IMR-90 (cell line): Measurements from ENCODE around the gene BRF1. TPM values are rescaled to one million over a fixed set of nuclear protein-coding genes. Genes with fewer than 3 reads are reported as not detected.

Experiments
- ATAC-seq: fragments of 200-7000 bp; cut with Tn5 transposase; 2 replicates; pipeline ENCODE4 v1.9.1; 2020; ENCODE audit warnings: low read depth, mild to moderate bottlenecking, moderate library complexity
- BruUV-seq: library from RNA; stranded (reverse); fragments of 400-500 nt; replicated peaks from 2 replicates; lab custom pipeline; 2021; lab: Mats Ljungman, UMichigan
- CTCF ChIA-PET: fragments of 300-600 bp; formaldehyde crosslinking; extraction: SDS; loops from one replicate; lab custom pipeline; 2021; ENCODE audit warnings: antibody characterized with exemption; lab: Yijun Ruan, JAX
- POLR2A ChIA-PET: fragments of 300-600 bp; sonication (Branson Sonifier 250); formaldehyde crosslinking; loops from one replicate; lab custom pipeline; 2022; ENCODE audit warnings: antibody characterized with exemption; ENCODE audit not compliant: unreplicated experiment; lab: Charles Lee
- DNase-seq: peaks from one replicate; pipeline ENCODE4 v3.0.0; 2013
- H2AFZ ChIP-seq: replicated peaks from 2 replicates; pipeline ENCODE3; 2013; ENCODE audit warnings: low read length, mild to moderate bottlenecking; ENCODE audit not compliant: poor library complexity
- H2AK5ac ChIP-seq: 2 replicates; pipeline ENCODE4 v1.6.1; 2013; ENCODE audit warnings: low read depth, low read length, inconsistent platforms
- H2AK9ac ChIP-seq: replicated peaks from 2 replicates; pipeline ENCODE3; 2013; ENCODE audit warnings: mild to moderate bottlenecking, low read depth, low read length, moderate library complexity; ENCODE audit not compliant: poor library complexity
- H2BK120ac ChIP-seq: 2 replicates; pipeline ENCODE4 v1.6.1; 2013; ENCODE audit warnings: low read depth, low read length, inconsistent platforms
- H2BK15ac ChIP-seq: 3 replicates; pipeline ENCODE4 v1.6.1; 2013; ENCODE audit warnings: low read depth, low read length, inconsistent platforms
- H2BK20ac ChIP-seq: 2 replicates; pipeline ENCODE4 v1.6.1; 2013; ENCODE audit warnings: low read depth, mild to moderate bottlenecking, inconsistent platforms, low read length, moderate library complexity
- H2BK5ac ChIP-seq: 2 replicates; pipeline ENCODE4 v1.6.1; 2013; ENCODE audit warnings: mild to moderate bottlenecking, low read depth, low read length, inconsistent platforms; ENCODE audit not compliant: poor library complexity, severe bottlenecking
- H3K14ac ChIP-seq: replicated peaks from 2 replicates; pipeline ENCODE4 v1.6.1; 2013; ENCODE audit warnings: low read depth, low read length, inconsistent platforms
- H3K18ac ChIP-seq: 2 replicates; pipeline ENCODE4 v1.6.1; 2013; ENCODE audit warnings: low read depth, low read length, control low read depth
- H3K23ac ChIP-seq: 2 replicates; pipeline ENCODE4 v1.6.1; 2013; ENCODE audit warnings: low read depth, low read length, inconsistent platforms
- H3K27ac ChIP-seq: 2 replicates; pipeline ENCODE4 v1.5.1; 2013; ENCODE audit warnings: mild to moderate bottlenecking, control low read depth, low read length; ENCODE audit not compliant: insufficient read depth
- H3K27me3 ChIP-seq: 2 replicates; pipeline ENCODE4 v1.6.1; 2013; ENCODE audit warnings: low read length; ENCODE audit not compliant: control insufficient read depth, insufficient read depth
- H3K36me3 ChIP-seq: 2 replicates; pipeline ENCODE4 v1.6.1; 2013; ENCODE audit warnings: low read length, mixed read lengths; ENCODE audit not compliant: control insufficient read depth, insufficient read depth
- H3K4ac ChIP-seq: 2 replicates; pipeline ENCODE4 v1.6.1; 2013; ENCODE audit warnings: low read depth, low read length, inconsistent platforms
- H3K4me1 ChIP-seq: 2 replicates; pipeline ENCODE4 v1.6.1; 2013; ENCODE audit warnings: low read length, mixed read lengths; ENCODE audit not compliant: control insufficient read depth, insufficient read depth
- H3K4me2 ChIP-seq: 2 replicates; pipeline ENCODE4 v1.6.1; 2013; ENCODE audit warnings: low read depth, mild to moderate bottlenecking, control low read depth, low read length, moderate library complexity
- H3K4me3 ChIP-seq: 2 replicates; pipeline ENCODE4 v1.5.1; 2013; ENCODE audit warnings: low read depth, mild to moderate bottlenecking, control low read depth, low read length, moderate library complexity; ENCODE audit not compliant: insufficient read depth
- H3K56ac ChIP-seq: 2 replicates; pipeline ENCODE4 v1.6.1; 2013; ENCODE audit warnings: low read length, inconsistent platforms; ENCODE audit not compliant: insufficient read depth; ENCODE audit errors: extremely low read depth
- H3K79me1 ChIP-seq, 2 experiments: 2 replicates each; pipeline ENCODE4 v1.6.1; 2013; ENCODE audit warnings: low read length in 2 of 2, inconsistent platforms in 1 of 2, low read depth in 1 of 2
- H3K9ac ChIP-seq: 2 replicates; pipeline ENCODE4 v1.6.1; 2013; ENCODE audit warnings: low read depth, low read length, control low read depth
- H3K9me1 ChIP-seq: 2 replicates; pipeline ENCODE4 v1.6.1; 2013; ENCODE audit warnings: low read length, inconsistent platforms; ENCODE audit not compliant: insufficient read depth
- H3K9me3 ChIP-seq: 2 replicates; pipeline ENCODE4 v1.6.1; 2013; ENCODE audit warnings: low read length; ENCODE audit not compliant: control insufficient read depth, insufficient read depth
- H4K20me1 ChIP-seq: 2 replicates; pipeline ENCODE4 v1.6.1; 2013; ENCODE audit warnings: low read length, inconsistent platforms; ENCODE audit not compliant: insufficient read depth
- H4K5ac ChIP-seq: 2 replicates; pipeline ENCODE4 v1.6.1; 2013; ENCODE audit warnings: mild to moderate bottlenecking, low read depth, low read length, control low read depth
- H4K8ac ChIP-seq, 2 experiments: 2 replicates each; pipeline ENCODE4 v1.6.1; 2013; ENCODE audit warnings: low read depth in 2 of 2, low read length in 2 of 2, control low read depth in 1 of 2, inconsistent platforms in 1 of 2
- H4K91ac ChIP-seq: 2 replicates; pipeline ENCODE4 v1.6.1; 2013; ENCODE audit warnings: low read depth, low read length, inconsistent platforms; ENCODE audit not compliant: insufficient read depth
- FOS ChIP-seq: fragments of 150-350 bp; IDR thresholded peaks from 2 replicates; pipeline ENCODE4 v1.6.1; 2016; ENCODE audit warnings: low read depth, low read length
- MXI1 ChIP-seq: IDR thresholded peaks from 2 replicates; pipeline ENCODE4 v1.6.1; 2012; ENCODE audit warnings: low read depth, mild to moderate bottlenecking, low read length, moderate library complexity, borderline replicate concordance
- RAD21 ChIP-seq: IDR thresholded peaks from 2 replicates; pipeline ENCODE4 v1.6.1; 2012; ENCODE audit warnings: low read length, improper control_type of control experiment
- WGBS, 2 experiments: methylation state at CpG; one replicate each; pipeline versions ENCODE4 v1.1.5 to v1.1.7; 2013; ENCODE audit warnings: missing lambda C conversion rate in 2 of 2; ENCODE audit not compliant: insufficient read length in 1 of 2; ENCODE audit errors: extremely low coverage in 2 of 2; 5-methylcytosine and 5-hydroxymethylcytosine counted together
- dilution Hi-C: fragments of 300-500 bp; cut with HindIII; formaldehyde crosslinking; loops from one replicate; pipeline ENCODE4 v1.14.3; 2018; ENCODE audit warnings: low sequenced_read_pairs; ENCODE audit not compliant: unreplicated experiment
- in situ Hi-C: fragments of 300-500 bp; cut with MboI; formaldehyde crosslinking; loops from 3 replicates; pipeline ENCODE4 v1.14.3; 2019; ENCODE audit warnings: low sequenced_read_pairs, inconsistent platforms, mixed read lengths
- intact Hi-C: fragments of 100-400 bp; cut with micrococcal nuclease; formaldehyde crosslinking; loops from 2 replicates; pipeline ENCODE4 v1.10.0; 2022
- polyA plus RNA-seq, 3 experiments: library from polyadenylated mRNA; depleted of rRNA; stranded (reverse); fragments of >200 nt; gene quantifications; 2 replicates each; pipeline ENCODE4 v1.2.3, GENCODE V29; 2012; ENCODE audit warnings: low replicate concordance in 1 of 3
- total RNA-seq: library from RNA; depleted of rRNA; stranded (reverse); fragments of >200 nt; gene quantifications from 2 replicates; pipeline ENCODE4 v1.2.3, GENCODE V29; 2012
- TF ChIP-seq, protein P1 (sequence below): fragments of 150-350 bp; IDR thresholded peaks from 2 replicates; pipeline ENCODE4 v1.6.1; 2016; ENCODE audit warnings: low read depth, mild to moderate bottlenecking, low read length, moderate library complexity, borderline replicate concordance
- TF ChIP-seq, protein P2 (sequence below): conservative IDR thresholded peaks from 2 replicates; pipeline ENCODE4 v1.5.1; 2012; ENCODE audit warnings: mild to moderate bottlenecking, low read depth, low read length, improper control_type of control experiment

Gene BRF1
- total and polyA plus RNA-seq, 2 of the 4 experiments (the other 2 are of a cell fraction): 12.4 to 16.7 TPM

DNA sequence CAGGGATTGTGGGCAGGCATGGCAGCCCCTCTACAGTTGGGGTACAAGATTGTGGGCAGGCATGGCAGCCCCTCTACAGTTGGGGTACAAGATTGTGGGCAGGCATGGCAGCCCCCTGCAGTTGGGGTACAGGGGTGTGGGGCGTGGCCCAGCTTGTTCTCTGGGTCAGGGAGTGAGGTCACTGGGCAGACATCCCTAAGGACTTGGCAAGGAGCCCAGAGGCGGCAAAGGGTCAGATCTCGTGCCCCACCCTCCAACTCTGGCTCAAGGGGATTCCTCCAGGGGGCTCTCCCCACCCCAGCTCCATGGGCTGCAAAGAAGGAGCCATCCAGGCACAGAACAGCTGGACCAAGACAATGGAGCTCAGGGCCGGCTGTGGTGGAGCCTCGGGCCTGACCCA, 93.9 kb downstream of the BRF1 start:
- no peak overlapping the region for H3K4me2 ChIP-seq
- no peak for DNase-seq
- H3K9ac ChIP-seq: no peak overlapping the region
- no peaks in the 10 kb centered on the region for H3K79me1 ChIP-seq
- no peak overlapping the region for H3K27ac ChIP-seq
- no peak overlapping the region for H2AFZ ChIP-seq
- H3K9me1 ChIP-seq: no peaks in the 10 kb centered on the region
- CTCF ChIA-PET: no interaction called here
- no peak overlapping the region for H4K5ac ChIP-seq
- peaks cover 9% of the 10 kb centered on the region for H4K20me1 ChIP-seq
- TF ChIP-seq MXI1: no peak
- TF ChIP-seq, protein P1, sequence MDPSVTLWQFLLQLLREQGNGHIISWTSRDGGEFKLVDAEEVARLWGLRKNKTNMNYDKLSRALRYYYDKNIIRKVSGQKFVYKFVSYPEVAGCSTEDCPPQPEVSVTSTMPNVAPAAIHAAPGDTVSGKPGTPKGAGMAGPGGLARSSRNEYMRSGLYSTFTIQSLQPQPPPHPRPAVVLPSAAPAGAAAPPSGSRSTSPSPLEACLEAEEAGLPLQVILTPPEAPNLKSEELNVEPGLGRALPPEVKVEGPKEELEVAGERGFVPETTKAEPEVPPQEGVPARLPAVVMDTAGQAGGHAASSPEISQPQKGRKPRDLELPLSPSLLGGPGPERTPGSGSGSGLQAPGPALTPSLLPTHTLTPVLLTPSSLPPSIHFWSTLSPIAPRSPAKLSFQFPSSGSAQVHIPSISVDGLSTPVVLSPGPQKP: no peak
- no peak for TF ChIP-seq RAD21
- TF ChIP-seq FOS: no peak
- TF ChIP-seq, protein P2, sequence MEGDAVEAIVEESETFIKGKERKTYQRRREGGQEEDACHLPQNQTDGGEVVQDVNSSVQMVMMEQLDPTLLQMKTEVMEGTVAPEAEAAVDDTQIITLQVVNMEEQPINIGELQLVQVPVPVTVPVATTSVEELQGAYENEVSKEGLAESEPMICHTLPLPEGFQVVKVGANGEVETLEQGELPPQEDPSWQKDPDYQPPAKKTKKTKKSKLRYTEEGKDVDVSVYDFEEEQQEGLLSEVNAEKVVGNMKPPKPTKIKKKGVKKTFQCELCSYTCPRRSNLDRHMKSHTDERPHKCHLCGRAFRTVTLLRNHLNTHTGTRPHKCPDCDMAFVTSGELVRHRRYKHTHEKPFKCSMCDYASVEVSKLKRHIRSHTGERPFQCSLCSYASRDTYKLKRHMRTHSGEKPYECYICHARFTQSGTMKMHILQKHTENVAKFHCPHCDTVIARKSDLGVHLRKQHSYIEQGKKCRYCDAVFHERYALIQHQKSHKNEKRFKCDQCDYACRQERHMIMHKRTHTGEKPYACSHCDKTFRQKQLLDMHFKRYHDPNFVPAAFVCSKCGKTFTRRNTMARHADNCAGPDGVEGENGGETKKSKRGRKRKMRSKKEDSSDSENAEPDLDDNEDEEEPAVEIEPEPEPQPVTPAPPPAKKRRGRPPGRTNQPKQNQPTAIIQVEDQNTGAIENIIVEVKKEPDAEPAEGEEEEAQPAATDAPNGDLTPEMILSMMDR: no peak
- BruUV-seq: no TSS peak
- WGBS, 2 experiments: 42% methylated on average over 3 of the region's 5 CpGs; no CpG with 5 or more reads in 1 of the 2 experiments
- H2BK5ac ChIP-seq: no peak overlapping the region
- in situ Hi-C loops (no loop called here), dilution Hi-C loops (no loop called here), intact Hi-C loops (no loop called here)
- H3K56ac ChIP-seq: no peak overlapping the region
- peaks cover 1% of the 10 kb centered on the region; the same call in 1 of the 2 replicates for H3K4me1 ChIP-seq
- H3K36me3 ChIP-seq: peaks cover 11% of the 10 kb centered on the region
- no peak overlapping the region for H3K4ac ChIP-seq
- H2AK9ac ChIP-seq: no peak overlapping the region
- no peak overlapping the region for H3K4me3 ChIP-seq
- H2BK15ac ChIP-seq: no peak overlapping the region
- no peak overlapping the region for H3K18ac ChIP-seq
- ATAC-seq: no peak
- no peak overlapping the region for H4K91ac ChIP-seq
- H4K8ac ChIP-seq: no peak overlapping the region
- POLR2A ChIA-PET: no interaction called here
- no peak overlapping the region for H2BK120ac ChIP-seq
- no peak overlapping the region for H3K14ac ChIP-seq
- H2BK20ac ChIP-seq: no peak overlapping the region
- H2AK5ac ChIP-seq: no peak overlapping the region
- no peaks in the 10 kb centered on the region for H3K9me3 ChIP-seq
- H3K23ac ChIP-seq: no peak overlapping the region
- H3K27me3 ChIP-seq: no peaks in the 10 kb centered on the region
